GM12892 (cell line): ENCODE data around the gene DTWD2.
"Not testable (repeated sequence)": the region's sequence is repeated elsewhere in the genome, so short reads cannot be mapped to it uniquely, and the experiment has no call there.

Experiments used
- POLR2A ChIP-seq: IDR thresholded peaks from 2 replicates; pipeline ENCODE4 v1.6.1; 2011; ENCODE audit warnings: low read depth, low read length, control low read depth
- POLR2AphosphoS5 ChIP-seq: IDR thresholded peaks from 2 replicates; pipeline ENCODE4 v1.6.1; 2011; ENCODE audit warnings: low read depth, low read length, control low read depth

DNA sequence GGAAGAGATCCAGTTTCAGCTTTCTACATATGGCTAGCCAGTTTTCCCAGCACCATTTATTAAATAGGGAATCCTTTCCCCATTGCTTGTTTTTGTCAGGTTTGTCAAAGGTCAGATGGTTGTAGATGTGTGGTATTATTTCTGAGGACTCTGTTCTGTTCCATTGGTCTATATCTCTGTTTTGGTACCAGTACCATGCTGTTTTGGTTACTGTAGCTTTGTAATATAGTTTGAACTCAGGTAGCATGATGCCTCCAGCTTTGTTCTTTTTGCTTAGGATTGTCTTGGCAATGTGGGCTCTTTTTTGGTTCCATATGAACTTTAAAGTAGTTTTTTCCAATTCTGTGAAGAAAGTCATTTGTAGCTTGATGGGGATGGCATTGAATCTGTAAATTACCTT is 4.8 kb upstream of the DTWD2 start:
- TF ChIP-seq POLR2AphosphoS5, POLR2A: not testable (repeated sequence)
